Endodermal cell (in vitro differentiated cells): Measurements from ENCODE around the gene TNK2. TPM values are rescaled to one million over a fixed set of nuclear protein-coding genes. Genes with fewer than 3 reads are reported as not detected.

Source experiments
- DNase-seq: peaks from one replicate; pipeline ENCODE4 v3.0.0-alpha.2; 2017
- H3K27ac ChIP-seq: 2 replicates; pipeline ENCODE4 v1.5.1; 2013; ENCODE audit warnings: mild to moderate bottlenecking, low read depth, low read length, moderate library complexity
- H3K27me3 ChIP-seq: 2 replicates; pipeline ENCODE4 v1.6.1; 2013; ENCODE audit warnings: mild to moderate bottlenecking, low read length, moderate library complexity; ENCODE audit not compliant: insufficient read depth, control insufficient read depth, poor library complexity, severe bottlenecking
- H3K36me3 ChIP-seq: 2 replicates; pipeline ENCODE4 v1.7.0; 2013; ENCODE audit warnings: mild to moderate bottlenecking, low read length, moderate library complexity; ENCODE audit not compliant: control insufficient read depth, insufficient read depth
- H3K4me1 ChIP-seq: one replicate; pipeline ENCODE4 v1.7.0; 2013; ENCODE audit warnings: low read length; ENCODE audit not compliant: control insufficient read depth, insufficient read depth
- H3K4me3 ChIP-seq: 2 replicates; pipeline ENCODE4 v1.5.1; 2013; ENCODE audit warnings: mild to moderate bottlenecking, low read length, moderate library complexity
- H3K9ac ChIP-seq: 2 replicates; pipeline ENCODE4 v1.6.1; 2013; ENCODE audit warnings: mild to moderate bottlenecking, low read length, moderate library complexity; ENCODE audit not compliant: poor library complexity, severe bottlenecking; ENCODE audit errors: extremely low read depth
- H3K9me3 ChIP-seq: 2 replicates; pipeline ENCODE4 v1.6.1; 2013; ENCODE audit warnings: mild to moderate bottlenecking, low read length, moderate library complexity; ENCODE audit not compliant: control insufficient read depth
- H3K27ac Mint-ChIP-seq: 2 replicates; pipeline ENCODE4 v1.8.0; 2020; ENCODE audit warnings: mixed read lengths
- H3K27me3 Mint-ChIP-seq: 2 replicates; pipeline ENCODE4 v1.8.0; 2021; ENCODE audit warnings: mild to moderate bottlenecking, mixed read lengths; ENCODE audit not compliant: insufficient read depth
- H3K36me3 Mint-ChIP-seq: 2 replicates; pipeline ENCODE4 v1.8.0; 2020; ENCODE audit warnings: low read depth, mixed read lengths
- H3K4me1 Mint-ChIP-seq: 2 replicates; pipeline ENCODE4 v1.8.0; 2020; ENCODE audit warnings: mixed read lengths
- H3K4me3 Mint-ChIP-seq: 2 replicates; pipeline ENCODE4 v1.8.0; 2020; ENCODE audit warnings: mild to moderate bottlenecking, moderate library complexity, mixed read lengths
- H3K9me3 Mint-ChIP-seq: 2 replicates; pipeline ENCODE4 v1.8.0; 2020; ENCODE audit warnings: mild to moderate bottlenecking, mixed read lengths
- WGBS, 2 experiments: methylation state at CpG; one replicate each; pipeline versions ENCODE4 v1.1.5 to v1.1.7; 2013; ENCODE audit warnings: missing lambda C conversion rate in 2 of 2, mixed read lengths in 1 of 2; ENCODE audit not compliant: insufficient coverage in 1 of 2, insufficient read length in 1 of 2; 5-methylcytosine and 5-hydroxymethylcytosine counted together
- total RNA-seq, 2 donors: library from RNA; stranded (reverse); fragmentation: NEBNext Ultra II Directional in 1 of 2; extraction: Animal tissue kit (Norgen Biotek cat#: 25700) in 1 of 2; gene quantifications; 2 replicates in 1 of 2; 3 replicates in 1 of 2; pipeline ENCODE4 v1.2.1, GENCODE V29; 2021
- TF ChIP-seq, protein P1 (sequence below): fragments of 200-600 bp; sonication (generic); conservative IDR thresholded peaks from 2 replicates; pipeline ENCODE4 v1.5.0; 2021; ENCODE audit warnings: antibody characterized with exemption, mild to moderate bottlenecking

The TNK2 gene
- total RNA-seq, 2 donors from 2014 or later: 53.2 to 85.7 TPM

DNA sequence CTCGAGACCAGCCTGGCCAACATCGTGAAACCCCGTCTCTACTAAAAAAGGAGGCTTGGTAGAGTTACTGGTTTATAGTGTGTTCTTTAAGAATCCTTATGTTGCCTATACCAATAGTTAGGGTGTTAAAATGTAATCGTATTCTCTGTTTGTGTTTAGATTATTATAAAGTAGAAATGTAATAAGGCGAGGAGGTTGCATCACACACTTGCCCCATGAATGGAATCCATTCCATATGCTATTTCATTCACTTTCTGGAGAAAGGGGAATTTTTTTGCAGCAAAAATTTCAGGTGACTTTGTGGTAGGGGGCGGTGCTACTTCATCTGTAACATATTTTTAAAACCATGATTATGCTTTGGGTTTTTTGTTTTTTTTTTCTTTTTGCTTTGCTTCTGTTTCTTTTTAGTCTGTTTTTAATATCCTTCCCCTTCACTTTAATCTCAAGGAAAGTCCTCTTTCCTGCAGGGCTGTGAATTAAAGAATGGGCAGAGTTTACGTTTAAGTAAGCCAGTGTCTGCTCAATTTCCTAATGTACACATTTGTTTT, 63.6 kb downstream of the TNK2 start:
- Histone ChIP-seq H3K36me3 (no peaks in the 10 kb centered on the region), H3K9ac (no peak overlapping the region), H3K9me3 (no peaks in the 10 kb centered on the region), H3K4me1 (no peaks in the 10 kb centered on the region), H3K4me3 (no peak overlapping the region), H3K27ac (no peak overlapping the region), H3K27me3 (no peaks in the 10 kb centered on the region)
- peaks cover 2% of the 10 kb centered on the region for H3K9me3 Mint-ChIP-seq
- H3K27ac Mint-ChIP-seq: no peak overlapping the region
- H3K36me3 Mint-ChIP-seq: peaks cover 3% of the 10 kb centered on the region
- no peak overlapping the region for H3K4me3 Mint-ChIP-seq
- no peak for DNase-seq
- TF ChIP-seq, protein P1, sequence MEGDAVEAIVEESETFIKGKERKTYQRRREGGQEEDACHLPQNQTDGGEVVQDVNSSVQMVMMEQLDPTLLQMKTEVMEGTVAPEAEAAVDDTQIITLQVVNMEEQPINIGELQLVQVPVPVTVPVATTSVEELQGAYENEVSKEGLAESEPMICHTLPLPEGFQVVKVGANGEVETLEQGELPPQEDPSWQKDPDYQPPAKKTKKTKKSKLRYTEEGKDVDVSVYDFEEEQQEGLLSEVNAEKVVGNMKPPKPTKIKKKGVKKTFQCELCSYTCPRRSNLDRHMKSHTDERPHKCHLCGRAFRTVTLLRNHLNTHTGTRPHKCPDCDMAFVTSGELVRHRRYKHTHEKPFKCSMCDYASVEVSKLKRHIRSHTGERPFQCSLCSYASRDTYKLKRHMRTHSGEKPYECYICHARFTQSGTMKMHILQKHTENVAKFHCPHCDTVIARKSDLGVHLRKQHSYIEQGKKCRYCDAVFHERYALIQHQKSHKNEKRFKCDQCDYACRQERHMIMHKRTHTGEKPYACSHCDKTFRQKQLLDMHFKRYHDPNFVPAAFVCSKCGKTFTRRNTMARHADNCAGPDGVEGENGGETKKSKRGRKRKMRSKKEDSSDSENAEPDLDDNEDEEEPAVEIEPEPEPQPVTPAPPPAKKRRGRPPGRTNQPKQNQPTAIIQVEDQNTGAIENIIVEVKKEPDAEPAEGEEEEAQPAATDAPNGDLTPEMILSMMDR: no peak
- no peaks in the 10 kb centered on the region for H3K4me1 Mint-ChIP-seq
- no peaks in the 10 kb centered on the region for H3K27me3 Mint-ChIP-seq
- 85 to 95% methylated on average over 5 to 6 of the region's 7 CpGs for WGBS, 2 experiments

DNA sequence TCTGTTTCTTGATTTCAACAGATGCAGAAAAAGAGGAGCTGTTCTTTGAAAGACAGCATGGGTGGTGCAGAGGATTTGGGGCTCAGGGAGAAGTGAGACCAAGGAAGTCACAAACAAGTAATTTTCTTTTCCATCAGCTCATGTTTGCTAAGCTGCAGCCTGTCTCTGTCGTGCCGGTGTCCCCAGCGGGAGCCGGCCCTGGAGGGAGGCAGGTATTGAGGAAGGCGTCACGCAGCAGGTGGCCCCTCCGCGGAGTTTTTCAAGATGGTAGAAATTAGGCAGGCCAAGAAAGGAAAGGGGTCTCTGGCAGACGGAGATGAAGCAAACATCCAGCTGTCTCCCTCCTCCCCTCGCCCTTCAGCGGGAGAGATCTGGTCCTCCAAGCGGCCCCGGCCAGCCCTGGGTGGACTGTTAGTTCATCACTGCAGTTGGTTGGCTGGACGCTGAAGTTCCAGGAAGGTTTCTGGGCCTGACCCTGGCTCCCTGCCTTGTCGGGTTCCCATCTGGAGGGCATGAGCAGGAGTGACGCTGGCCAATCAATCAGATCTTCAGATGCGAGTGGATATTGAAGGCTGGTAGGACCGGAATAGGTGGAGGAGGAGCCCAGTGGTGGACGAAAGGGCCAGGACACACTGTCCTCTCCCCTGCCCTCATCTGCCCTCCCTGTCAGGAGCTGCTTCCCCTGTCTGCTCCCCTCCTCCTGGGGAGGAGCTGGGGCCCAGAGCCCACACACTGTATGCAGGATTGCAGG, 68.9 kb downstream of the TNK2 start:
- Mint-ChIP-seq H3K36me3 (peaks cover 5% of the 10 kb centered on the region), H3K27ac (no peak overlapping the region)
- WGBS, 2 experiments: 69 to 77% methylated on average over 15 to 19 of the region's 19 CpGs

DNA sequence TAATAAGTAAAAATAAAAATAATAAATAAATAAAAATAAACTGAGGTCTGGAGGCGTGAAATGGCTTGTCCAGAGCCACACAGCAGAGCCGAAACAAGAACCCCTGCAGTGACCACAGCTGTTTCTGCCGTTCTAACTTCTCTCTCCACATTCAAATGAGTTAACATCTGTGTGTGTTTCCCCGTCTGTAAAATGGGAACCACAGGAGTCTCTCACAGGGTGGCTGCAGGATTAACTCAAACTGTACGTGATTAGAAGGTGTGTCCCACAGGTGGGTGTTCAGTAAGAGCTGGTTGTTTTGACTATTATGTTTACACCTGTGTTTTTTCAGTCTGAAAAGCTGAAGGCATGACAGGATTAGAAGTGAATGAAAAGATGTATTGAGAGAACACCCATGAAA, 69.6 kb downstream of the TNK2 start:
- DNase-seq: no peak
- no peak overlapping the region for H3K9ac ChIP-seq

More for the DNA sequence above, 68.9 kb downstream of the TNK2 start:
- Histone ChIP-seq H3K27me3 (no peaks in the 10 kb centered on the region), H3K4me3 (no peak overlapping the region), H3K9ac (no peak overlapping the region), H3K36me3 (no peaks in the 10 kb centered on the region), H3K9me3 (no peaks in the 10 kb centered on the region), H3K27ac (no peak overlapping the region), H3K4me1 (no peaks in the 10 kb centered on the region)
- TF ChIP-seq, protein P1: no peak
- DNase-seq: no peak
- Mint-ChIP-seq H3K9me3 (peaks cover 6% of the 10 kb centered on the region), H3K4me1 (peaks cover 9% of the 10 kb centered on the region), H3K27me3 (no peaks in the 10 kb centered on the region), H3K4me3 (no peak overlapping the region)

More for the DNA sequence above, 69.6 kb downstream of the TNK2 start:
- Histone ChIP-seq H3K27me3 (no peaks in the 10 kb centered on the region), H3K9me3 (no peaks in the 10 kb centered on the region), H3K36me3 (no peaks in the 10 kb centered on the region), H3K27ac (no peak overlapping the region), H3K4me3 (no peak overlapping the region), H3K4me1 (no peaks in the 10 kb centered on the region)
- TF ChIP-seq, protein P1: no peak
- H3K27me3 Mint-ChIP-seq: no peaks in the 10 kb centered on the region
- H3K27ac Mint-ChIP-seq: no peak overlapping the region
- H3K4me3 Mint-ChIP-seq: no peak overlapping the region
- peaks cover 5% of the 10 kb centered on the region for H3K36me3 Mint-ChIP-seq
- peaks cover 9% of the 10 kb centered on the region for H3K4me1 Mint-ChIP-seq
- peaks cover 6% of the 10 kb centered on the region for H3K9me3 Mint-ChIP-seq
- 80 to 89% methylated on average over 1 to 5 of the region's 5 CpGs for WGBS, 2 experiments
